Measurements from ENCODE around the gene OR8H2. TPM values are rescaled to one million over a fixed set of nuclear protein-coding genes. Genes with fewer than 3 reads are reported as not detected.
"Not testable (repeated sequence)": the region's sequence is repeated elsewhere in the genome, so short reads cannot be mapped to it uniquely, and the experiment has no call there.

OR8H2 gene
- not detected for total RNA-seq (2021; fragmentation: NEBNext Ultra II Directional; extraction: Animal tissue kit (Norgen Biotek cat#: 25700))
- long read RNA-seq = 0 reads

GRCh38 chr11:56103210-56103737 is at the start of gene OR8H2:
OR8H2 (plus strand) TSS chr11:56103687; CDS start chr11:56105043, 1,356 bp downstream.
- no peak for DNase-seq
- H3K4me1 Mint-ChIP-seq (ENCODE audit: low read depth) = no peaks in the 10 kb centered on the region
- H3K27ac Mint-ChIP-seq = no peak within 1 kb of the TSS
- no peaks in the 10 kb centered on the region for H3K36me3 Mint-ChIP-seq (ENCODE audit: low read depth)
- no peak within 1 kb of the TSS for H3K4me3 Mint-ChIP-seq
- no peaks in the 10 kb centered on the region for H3K27me3 Mint-ChIP-seq (ENCODE audit: insufficient read depth)
- no peak for TF ChIP-seq CTCF (IDR thresholded peaks at IDR 0.05)
- H3K9me3 Mint-ChIP-seq = peaks cover 19% of the 10 kb centered on the region

- H3K27ac Mint-ChIP-seq; H3K36me3 Mint-ChIP-seq (ENCODE audit: low read depth); H3K4me3 Mint-ChIP-seq; H3K27me3 Mint-ChIP-seq (ENCODE audit: insufficient read depth); DNase-seq; H3K4me1 Mint-ChIP-seq (ENCODE audit: low read depth): not testable (repeated sequence)
- H3K9me3 Mint-ChIP-seq = peaks cover 41% of the 10 kb centered on the region
Measured at GRCh38 chr11:56056366-56056765, 47.1 kb upstream of the OR8H2 start.

- not testable (repeated sequence) for H3K4me3 Mint-ChIP-seq; DNase-seq; H3K27ac Mint-ChIP-seq; H3K27me3 Mint-ChIP-seq (ENCODE audit: insufficient read depth); H3K36me3 Mint-ChIP-seq (ENCODE audit: low read depth); H3K4me1 Mint-ChIP-seq (ENCODE audit: low read depth)
- peaks cover 35% of the 10 kb centered on the region for H3K9me3 Mint-ChIP-seq
Measured at GRCh38 chr11:56057661-56058237, 45.7 kb upstream of the OR8H2 start.

- H3K27ac Mint-ChIP-seq; H3K4me1 Mint-ChIP-seq (ENCODE audit: low read depth); H3K36me3 Mint-ChIP-seq (ENCODE audit: low read depth); H3K4me3 Mint-ChIP-seq; H3K27me3 Mint-ChIP-seq (ENCODE audit: insufficient read depth); DNase-seq: not testable (repeated sequence)
- peaks cover 34% of the 10 kb centered on the region for H3K9me3 Mint-ChIP-seq
Measured at GRCh38 chr11:56058260-56058780, 45.2 kb upstream of the OR8H2 start.

GRCh38 chr11:56066980-56067379 is 36.5 kb upstream of the OR8H2 start:
- Mint-ChIP-seq H3K27ac (no peak overlapping the region), H3K4me3 (no peak overlapping the region), H3K36me3 (ENCODE audit: low read depth) (no peaks in the 10 kb centered on the region), H3K9me3 (peaks cover 17% of the 10 kb centered on the region), H3K4me1 (ENCODE audit: low read depth) (no peaks in the 10 kb centered on the region), H3K27me3 (ENCODE audit: insufficient read depth) (no peaks in the 10 kb centered on the region)
- no peak for DNase-seq
- TF ChIP-seq CTCF (IDR thresholded peaks at IDR 0.05) = no peak

GRCh38 chr11:56089697-56090096 is 13.8 kb upstream of the OR8H2 start:
- no peak overlapping the region for H3K4me3 Mint-ChIP-seq
- H3K4me1 Mint-ChIP-seq (ENCODE audit: low read depth) = no peaks in the 10 kb centered on the region
- no peaks in the 10 kb centered on the region for H3K27me3 Mint-ChIP-seq (ENCODE audit: insufficient read depth)
- no peak overlapping the region for H3K27ac Mint-ChIP-seq
- no peak for TF ChIP-seq CTCF (IDR thresholded peaks at IDR 0.05)
- no peaks in the 10 kb centered on the region for H3K36me3 Mint-ChIP-seq (ENCODE audit: low read depth)
- DNase-seq = no peak
- H3K9me3 Mint-ChIP-seq = peaks cover 15% of the 10 kb centered on the region

GRCh38 chr11:56093008-56093407 is 10.5 kb upstream of the OR8H2 start, which contains the start of gene OR8I2:
OR8I2 (plus strand) TSS chr11:56093308; CDS start chr11:56093308, 0 bp downstream.
- no peak for TF ChIP-seq CTCF (IDR thresholded peaks at IDR 0.05)
- no peak within 1 kb of the TSS for H3K27ac Mint-ChIP-seq
- no peaks in the 10 kb centered on the region for H3K4me1 Mint-ChIP-seq (ENCODE audit: low read depth)
- H3K9me3 Mint-ChIP-seq = peaks cover 10% of the 10 kb centered on the region
- no peak for DNase-seq
- H3K36me3 Mint-ChIP-seq (ENCODE audit: low read depth) = no peaks in the 10 kb centered on the region
- H3K27me3 Mint-ChIP-seq (ENCODE audit: insufficient read depth) = no peaks in the 10 kb centered on the region
- no peak within 1 kb of the TSS for H3K4me3 Mint-ChIP-seq
